Prostate gland (tissue), 2 donors: ENCODE measurements around the gene CSNK1A1. TPM values are rescaled to one million over a fixed set of nuclear protein-coding genes. Genes with fewer than 3 reads are reported as not detected.
"Not testable (repeated sequence)": the region's sequence is repeated elsewhere in the genome, so short reads cannot be mapped to it uniquely, and the experiment has no call there.

Source experiments
- DNase-seq: peaks from one replicate; pipeline ENCODE4 v3.0.0-alpha.2; 2019; ENCODE audit warnings: low spot score
- H3K27ac ChIP-seq, 2 donors: fragments of 200-600 bp; sonication (generic); 2 replicates each; pipeline ENCODE4 v1.5.1; 2017 to 2019
- H3K27me3 ChIP-seq: fragments of 200-600 bp; sonication (generic); replicated peaks from 2 replicates; pipeline ENCODE4 v1.5.1; 2019; ENCODE audit not compliant: insufficient read depth
- H3K36me3 ChIP-seq, 2 donors: fragments of 200-600 bp; sonication (generic); 1 replicate in 1 of 2; 2 replicates in 1 of 2; pipeline versions ENCODE4 v1.5.1 to v1.8.1; 2017 to 2019
- H3K4me1 ChIP-seq: fragments of 200-600 bp; sonication (generic); replicated peaks from 2 replicates; pipeline ENCODE4 v1.5.1; 2019
- H3K4me3 ChIP-seq, 2 donors: fragments of 200-600 bp; sonication (generic); 2 replicates each; pipeline ENCODE4 v1.5.1; 2017 to 2019
- H3K9me3 ChIP-seq: fragments of 200-600 bp; sonication (generic); 2 replicates; pipeline ENCODE4 v1.5.1; 2017
- POLR2A ChIP-seq: fragments of 450-650 bp; IDR thresholded peaks from one replicate; pipeline ENCODE4 v1.6.1; 2016; ENCODE audit warnings: antibody characterized with exemption, mild to moderate bottlenecking
- POLR2AphosphoS5 ChIP-seq: sonication (generic); formaldehyde crosslinking; IDR thresholded peaks from one replicate; pipeline ENCODE4 v1.6.1; 2017; ENCODE audit warnings: antibody characterized with exemption
- WGBS: methylation state at CpG from one replicate; pipeline ENCODE4 v1.1.5; 2018; 5-methylcytosine and 5-hydroxymethylcytosine counted together
- intact Hi-C: fragments of 100-400 bp; cut with DNase I; formaldehyde crosslinking; loops from one replicate; pipeline ENCODE4 v1.14.2; 2022
- total RNA-seq, 2 donors: library from RNA; depleted of rRNA; stranded (reverse); fragments of >200 nt; gene quantifications; one replicate each; pipeline ENCODE4 v1.1.0, GENCODE V29; 2016
- TF ChIP-seq, protein P1 (sequence below), 4 experiments: fragments of 200-600 bp in 2 of 4; fragments of 450-650 bp in 2 of 4; sonication (generic) in 2 of 4; IDR thresholded peaks; 1 replicate in 3 of 4; 2 replicates in 1 of 4; pipeline ENCODE4 v1.5.1; 2016 to 2019; ENCODE audit warnings: antibody characterized with exemption in 4 of 4, mild to moderate bottlenecking in 2 of 4, moderate library complexity in 2 of 4

Gene CSNK1A1
- total RNA-seq, 2 donors from 2014 or later: 219 to 269 TPM

DNA sequence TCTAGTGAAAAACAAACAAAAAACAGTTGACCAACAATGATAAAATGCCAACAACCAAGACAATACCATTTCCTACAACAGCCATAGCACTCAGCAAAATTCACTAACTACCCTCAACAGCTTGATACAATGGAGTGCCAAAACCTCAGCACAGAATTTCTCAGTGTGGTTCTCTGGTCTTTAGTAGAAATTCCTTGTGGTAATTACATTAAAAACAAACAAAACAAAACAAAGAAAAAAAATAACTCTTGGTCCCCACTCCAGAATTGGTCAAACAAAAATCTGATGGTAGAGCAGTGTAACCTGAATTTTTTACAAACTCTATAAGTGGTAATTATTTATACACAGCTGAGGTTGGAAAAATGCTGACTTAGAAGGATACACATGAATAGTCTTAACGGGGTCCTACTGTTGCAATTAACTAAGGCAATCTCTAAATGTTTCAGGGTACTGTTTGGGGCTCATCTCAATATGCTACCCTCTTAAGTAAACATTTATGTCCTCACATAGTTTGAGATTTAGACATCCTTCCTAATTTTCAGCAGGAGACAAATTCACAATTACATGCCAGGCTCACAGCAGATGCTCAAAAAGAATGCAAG, 13.8 kb downstream of the CSNK1A1 start:
- intact Hi-C loops: no loop called here
- Histone ChIP-seq H3K4me1 (peaks cover 7% of the 10 kb centered on the region), H3K36me3 (no peaks in the 10 kb centered on the region), H3K27ac (no peak overlapping the region), H3K27me3 (no peaks in the 10 kb centered on the region), H3K9me3 (no peaks in the 10 kb centered on the region), H3K4me3 (no peak overlapping the region)
- TF ChIP-seq POLR2AphosphoS5 (no peak), POLR2A (no peak)
- TF ChIP-seq, protein P1, sequence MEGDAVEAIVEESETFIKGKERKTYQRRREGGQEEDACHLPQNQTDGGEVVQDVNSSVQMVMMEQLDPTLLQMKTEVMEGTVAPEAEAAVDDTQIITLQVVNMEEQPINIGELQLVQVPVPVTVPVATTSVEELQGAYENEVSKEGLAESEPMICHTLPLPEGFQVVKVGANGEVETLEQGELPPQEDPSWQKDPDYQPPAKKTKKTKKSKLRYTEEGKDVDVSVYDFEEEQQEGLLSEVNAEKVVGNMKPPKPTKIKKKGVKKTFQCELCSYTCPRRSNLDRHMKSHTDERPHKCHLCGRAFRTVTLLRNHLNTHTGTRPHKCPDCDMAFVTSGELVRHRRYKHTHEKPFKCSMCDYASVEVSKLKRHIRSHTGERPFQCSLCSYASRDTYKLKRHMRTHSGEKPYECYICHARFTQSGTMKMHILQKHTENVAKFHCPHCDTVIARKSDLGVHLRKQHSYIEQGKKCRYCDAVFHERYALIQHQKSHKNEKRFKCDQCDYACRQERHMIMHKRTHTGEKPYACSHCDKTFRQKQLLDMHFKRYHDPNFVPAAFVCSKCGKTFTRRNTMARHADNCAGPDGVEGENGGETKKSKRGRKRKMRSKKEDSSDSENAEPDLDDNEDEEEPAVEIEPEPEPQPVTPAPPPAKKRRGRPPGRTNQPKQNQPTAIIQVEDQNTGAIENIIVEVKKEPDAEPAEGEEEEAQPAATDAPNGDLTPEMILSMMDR (IDR thresholded peaks at IDR 0.05): no peak
- DNase-seq: no peak
- WGBS: 43% methylated on average over 1 of the region's 1 CpG

DNA sequence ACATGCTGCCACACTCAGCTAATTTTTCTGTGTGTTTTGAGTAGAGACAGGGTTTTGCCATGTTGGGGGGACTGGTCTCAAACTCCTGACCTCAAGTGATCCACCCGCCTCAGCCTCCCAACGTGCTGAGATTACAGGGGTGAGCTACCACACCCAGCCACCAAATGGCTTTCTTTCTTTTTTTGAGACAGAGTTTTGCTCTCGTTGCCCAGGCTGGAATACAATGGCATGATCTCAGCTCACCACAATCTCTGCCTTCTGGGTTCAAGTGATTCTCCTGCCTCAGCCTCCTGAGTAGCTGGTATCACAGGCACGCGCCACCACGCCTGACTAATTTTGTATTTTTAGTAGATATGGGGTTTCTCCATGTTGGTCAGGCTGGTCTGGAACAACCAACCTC, 15.5 kb downstream of the CSNK1A1 start:
- H3K9me3 ChIP-seq, H3K27ac ChIP-seq, DNase-seq, intact Hi-C loops, H3K4me1 ChIP-seq, H3K36me3 ChIP-seq, H3K27me3 ChIP-seq, H3K4me3 ChIP-seq: not testable (repeated sequence)
- 88% methylated on average over 6 of the region's 6 CpGs for WGBS

DNA sequence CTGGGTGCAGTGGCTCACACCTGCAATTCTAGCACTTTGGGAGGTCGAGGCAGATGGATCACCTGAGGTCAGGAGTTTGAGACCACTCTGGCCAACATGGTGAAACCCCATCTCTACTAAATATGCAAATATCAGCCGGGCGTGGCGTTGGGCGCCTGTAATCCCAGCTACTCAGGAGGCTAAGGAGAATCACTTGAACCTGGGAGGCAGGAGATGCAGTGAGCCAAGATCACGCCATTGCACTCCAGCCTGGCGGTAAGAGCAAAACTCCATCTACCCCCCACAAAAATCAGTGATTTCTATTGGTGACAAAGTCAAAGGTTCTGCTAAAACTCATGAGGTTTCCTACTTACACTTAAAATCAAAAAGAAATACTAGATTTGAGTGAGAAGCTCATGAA, 18.8 kb downstream of the CSNK1A1 start:
- WGBS: 87% methylated on average over 7 of the region's 7 CpGs
- H3K27ac ChIP-seq: no peak overlapping the region
- H3K27me3 ChIP-seq: no peaks in the 10 kb centered on the region
- DNase-seq: no peak
- H3K4me3 ChIP-seq: no peak overlapping the region
- H3K9me3 ChIP-seq: no peaks in the 10 kb centered on the region
- peaks cover 20% of the 10 kb centered on the region for H3K4me1 ChIP-seq
- intact Hi-C loops: no loop called here
- no peaks in the 10 kb centered on the region for H3K36me3 ChIP-seq
- TF ChIP-seq POLR2AphosphoS5 (no peak), POLR2A (no peak)
- TF ChIP-seq, protein P1 (IDR thresholded peaks at IDR 0.05): no peak

GRCh38 chr5:149529463-149529862, 21.8 kb downstream of the CSNK1A1 start:
- no peaks in the 10 kb centered on the region for H3K27me3 ChIP-seq
- DNase-seq: no peak
- no peak overlapping the region for H3K27ac ChIP-seq
- no peaks in the 10 kb centered on the region for H3K9me3 ChIP-seq
- TF ChIP-seq, protein P1 (IDR thresholded peaks at IDR 0.05): no peak
- no peak for TF ChIP-seq POLR2AphosphoS5
- H3K4me3 ChIP-seq: no peak overlapping the region
- intact Hi-C loops: no loop called here
- H3K4me1 ChIP-seq: peaks cover 13% of the 10 kb centered on the region
- no peaks in the 10 kb centered on the region for H3K36me3 ChIP-seq

DNA sequence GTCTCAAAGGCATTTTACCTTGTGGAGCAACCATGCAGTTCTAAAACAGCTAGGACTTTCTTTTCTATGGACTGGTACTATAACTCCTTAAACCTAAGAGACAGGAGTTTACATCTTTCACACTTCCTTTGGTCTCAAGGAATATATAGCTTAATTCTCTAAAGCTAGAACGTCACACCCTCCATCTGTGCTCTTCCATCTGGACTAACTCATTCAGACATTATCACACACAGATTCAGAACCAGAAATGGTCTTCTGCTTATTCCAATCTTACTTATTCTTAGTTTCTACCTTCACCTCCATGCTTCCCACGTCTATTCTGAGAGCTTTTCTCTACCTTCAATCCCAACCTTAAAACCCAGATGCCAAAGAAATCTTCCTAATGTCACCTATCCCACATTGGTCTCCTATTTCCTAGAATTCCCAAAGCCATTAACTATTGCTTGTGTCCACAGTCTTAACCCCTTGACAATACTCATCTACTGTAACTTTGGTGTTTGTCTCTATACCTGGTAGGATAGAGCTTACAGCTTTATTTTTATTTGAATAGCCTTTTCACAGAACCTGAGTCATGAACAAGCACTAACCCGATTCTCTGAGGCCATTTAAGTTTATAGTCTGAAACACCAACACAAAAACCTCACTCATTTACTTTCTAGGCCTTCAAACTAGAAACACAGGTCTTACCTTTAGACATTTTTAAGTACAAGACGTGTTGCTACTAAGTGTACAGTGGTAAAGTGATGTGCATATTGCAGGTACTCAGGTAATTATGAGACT, 22.8 kb downstream of the CSNK1A1 start:
- H3K9me3 ChIP-seq: no peaks in the 10 kb centered on the region
- intact Hi-C loops: no loop called here
- H3K4me3 ChIP-seq: no peak overlapping the region
- H3K27me3 ChIP-seq: no peaks in the 10 kb centered on the region
- H3K4me1 ChIP-seq: peaks cover 13% of the 10 kb centered on the region
- TF ChIP-seq POLR2AphosphoS5: no peak
- TF ChIP-seq POLR2A: no peak
- TF ChIP-seq, protein P1 (IDR thresholded peaks at IDR 0.05): no peak
- no peaks in the 10 kb centered on the region for H3K36me3 ChIP-seq
- DNase-seq: no peak
- H3K27ac ChIP-seq: peak overlapping the region in 1 of 2 donors; percentile 29
- 30% methylated on average over 4 of the region's 4 CpGs for WGBS
